ENCODE data around the gene RPTOR.

Gene RPTOR

GRCh38 chr17:80614332-80615047, 69.9 kb downstream of the RPTOR start:
- no peak overlapping the region for H3K4me3 ChIP-seq (ENCODE audit: low read depth, low read length)
- no peak for DNase-seq (ENCODE audit: low read depth)
- TF ChIP-seq CTCF (IDR thresholded peaks at IDR 0.05; ENCODE audit: low read depth, low read length, missing control alignments) = no peak

- DNase-seq (ENCODE audit: low read depth) = no peak
- no peak overlapping the region for H3K4me3 ChIP-seq (ENCODE audit: low read depth, low read length)
- TF ChIP-seq CTCF (IDR thresholded peaks at IDR 0.05; ENCODE audit: low read depth, low read length, missing control alignments) = no peak
Observed at GRCh38 chr17:80615376-80615775, 70.7 kb downstream of the RPTOR start.

- no peak for TF ChIP-seq CTCF (IDR thresholded peaks at IDR 0.05; ENCODE audit: low read depth, low read length, missing control alignments)
- H3K4me3 ChIP-seq (ENCODE audit: low read depth, low read length) = no peak overlapping the region
- DNase-seq (ENCODE audit: low read depth) = no peak
Observed at GRCh38 chr17:80616705-80617104, 72.1 kb downstream of the RPTOR start.

- TF ChIP-seq CTCF (IDR thresholded peaks at IDR 0.05; ENCODE audit: low read depth, low read length, missing control alignments) = no peak
- no peak overlapping the region for H3K4me3 ChIP-seq (ENCODE audit: low read depth, low read length)
- no peak for DNase-seq (ENCODE audit: low read depth)
Observed at GRCh38 chr17:80618304-80618703, 73.7 kb downstream of the RPTOR start.

- no peak for DNase-seq (ENCODE audit: low read depth)
- no peak for TF ChIP-seq CTCF (IDR thresholded peaks at IDR 0.05; ENCODE audit: low read depth, low read length, missing control alignments)
Observed at GRCh38 chr17:80619535-80620235, 75.0 kb downstream of the RPTOR start.

GRCh38 chr17:80621335-80621996, 76.8 kb downstream of the RPTOR start:
- no peak for DNase-seq (ENCODE audit: low read depth)
- no peak for TF ChIP-seq CTCF (IDR thresholded peaks at IDR 0.05; ENCODE audit: low read depth, low read length, missing control alignments)
- no peak overlapping the region for H3K4me3 ChIP-seq (ENCODE audit: low read depth, low read length)

More at GRCh38 chr17:80619535-80620235, 75.0 kb downstream of the RPTOR start:
- H3K4me3 ChIP-seq (ENCODE audit: low read depth, low read length) = no peak overlapping the region

Measured in GM12864 (cell line).